H1 (cell line): ENCODE results near the gene FBXL15. TPM values are rescaled to one million over a fixed set of nuclear protein-coding genes. Genes with fewer than 3 reads are reported as not detected.
A peak's percentile ranks its signal among the peaks of the same experiment; 100 is the strongest.

ENCODE experiments used
- BRCA1 ChIP-seq: IDR thresholded peaks from 2 replicates; pipeline ENCODE4 v1.6.1; 2012; ENCODE audit warnings: low read depth, low read length, improper control_type of control experiment
- CBX5 ChIP-seq: fragments of 300-800, 300-1000 bp; sonication (generic); IDR thresholded peaks from 2 replicates; pipeline ENCODE4 v1.7.1; 2016; ENCODE audit warnings: antibody characterized with exemption, low read length, low read depth
- CHD2 ChIP-seq: IDR thresholded peaks from 2 replicates; pipeline ENCODE4 v1.6.1; 2012; ENCODE audit warnings: low read length, improper control_type of control experiment
- EGR1 ChIP-seq: IDR thresholded peaks from 2 replicates; pipeline ENCODE4 v1.6.1; 2011; ENCODE audit warnings: low read depth, low read length, borderline replicate concordance
- EP300 ChIP-seq, 2 experiments: IDR thresholded peaks; 1 replicate in 1 of 2; 2 replicates in 1 of 2; pipeline ENCODE4 v1.6.1; 2011 to 2012; ENCODE audit warnings: low read depth in 2 of 2, low read length in 2 of 2, mild to moderate bottlenecking in 2 of 2, borderline replicate concordance in 1 of 2, inconsistent platforms in 1 of 2, moderate library complexity in 1 of 2
- FOSL1 ChIP-seq: IDR thresholded peaks from 2 replicates; pipeline ENCODE4 v1.6.1; 2011; ENCODE audit warnings: mild to moderate bottlenecking, low read depth, low read length, moderate library complexity; ENCODE audit not compliant: insufficient read depth
- GTF2F1 ChIP-seq: IDR thresholded peaks from 2 replicates; pipeline ENCODE4 v1.6.1; 2012; ENCODE audit warnings: low read depth, low read length, improper control_type of control experiment, borderline replicate concordance
- HDAC2 ChIP-seq, 2 experiments: fragments of 300-600 bp in 1 of 2; sonication (generic) in 1 of 2; IDR thresholded peaks; 2 replicates each; pipeline ENCODE4 v1.6.1; 2011 to 2012; ENCODE audit warnings: low read depth in 2 of 2, low read length in 2 of 2, mild to moderate bottlenecking in 2 of 2, moderate library complexity in 2 of 2, borderline replicate concordance in 1 of 2, inconsistent platforms in 1 of 2
- KDM1A ChIP-seq: fragments of 200-600, 300-600 bp; sonication (generic); IDR thresholded peaks from 2 replicates; pipeline ENCODE4 v1.7.1; 2016; ENCODE audit warnings: mild to moderate bottlenecking, low read length, borderline replicate concordance
- PHF8 ChIP-seq: fragments of 200-600 bp; sonication (generic); conservative IDR thresholded peaks from 2 replicates; pipeline ENCODE4 v1.7.1; 2012; ENCODE audit warnings: low read depth, mild to moderate bottlenecking, inconsistent platforms, low read length, moderate library complexity
- POLR2AphosphoS5 ChIP-seq: IDR thresholded peaks from 2 replicates; pipeline ENCODE4 v1.6.1; 2011; ENCODE audit warnings: low read depth, low read length
- POU5F1 ChIP-seq: IDR thresholded peaks from 2 replicates; pipeline ENCODE4 v1.6.1; 2011; ENCODE audit warnings: low read depth, mild to moderate bottlenecking, low read length, moderate library complexity
- RAD21 ChIP-seq, 2 experiments: IDR thresholded peaks in 1 of 2; conservative IDR thresholded peaks in 1 of 2; 2 replicates each; pipeline ENCODE4 v1.6.1; 2011; ENCODE audit warnings: low read depth in 2 of 2, low read length in 2 of 2, improper control_type of control experiment in 1 of 2, inconsistent platforms in 1 of 2, mild to moderate bottlenecking in 1 of 2, moderate library complexity in 1 of 2
- RXRA ChIP-seq: IDR thresholded peaks from 2 replicates; pipeline ENCODE4 v1.6.1; 2011; ENCODE audit warnings: low read depth, mild to moderate bottlenecking, low read length, moderate library complexity; ENCODE audit not compliant: insufficient read depth
- SIN3A ChIP-seq, 2 experiments: IDR thresholded peaks in 1 of 2; conservative IDR thresholded peaks in 1 of 2; 2 replicates each; pipeline ENCODE4 v1.6.1; 2011 to 2012; ENCODE audit warnings: low read length in 2 of 2, improper control_type of control experiment in 1 of 2, low read depth in 1 of 2, mild to moderate bottlenecking in 1 of 2
- SP1 ChIP-seq: IDR thresholded peaks from 2 replicates; pipeline ENCODE4 v1.6.1; 2011; ENCODE audit warnings: low read depth, low read length
- SP2 ChIP-seq: IDR thresholded peaks from 2 replicates; pipeline ENCODE4 v1.6.1; 2012; ENCODE audit warnings: mild to moderate bottlenecking, low read length, inconsistent platforms
- TAF1 ChIP-seq: IDR thresholded peaks from 2 replicates; pipeline ENCODE4 v1.6.1; 2011; ENCODE audit warnings: mild to moderate bottlenecking, low read depth, low read length
- TBP ChIP-seq: IDR thresholded peaks from 2 replicates; pipeline ENCODE4 v1.6.1; 2011; ENCODE audit warnings: low read depth, low read length, improper control_type of control experiment
- TCF12 ChIP-seq: IDR thresholded peaks from 2 replicates; pipeline ENCODE4 v1.6.1; 2011; ENCODE audit warnings: low read depth, mild to moderate bottlenecking, low read length
- TEAD4 ChIP-seq: IDR thresholded peaks from 2 replicates; pipeline ENCODE4 v1.6.1; 2012; ENCODE audit warnings: low read depth, low read length, inconsistent platforms, mixed read lengths
- polyA plus RNA-seq, 7 experiments: library from polyadenylated mRNA; depleted of rRNA in 3 of 7; stranded (reverse) in 5 of 7; unstranded in 2 of 7; fragments of >200 nt in 5 of 7; fragments of 200-250 nt in 2 of 7; gene quantifications; 1 replicate in 5 of 7; 2 replicates in 1 of 7; 4 replicates in 1 of 7; pipeline versions ENCODE4 v1.2.1 to v1.2.3, GENCODE V29; 2011 to 2013; ENCODE audit warnings: missing spikeins in 2 of 7, mixed read lengths in 2 of 7
- total RNA-seq: library from RNA; stranded (reverse); fragmentation: NEBNext Ultra II Directional; extraction: Animal tissue kit (Norgen Biotek cat#: 25700); gene quantifications from 2 replicates; pipeline ENCODE4 v1.2.1, GENCODE V29; 2021
- TF ChIP-seq, protein P1 (sequence below): IDR thresholded peaks from 2 replicates; pipeline ENCODE4 v1.6.1; 2012; ENCODE audit warnings: inconsistent platforms
- TF ChIP-seq, protein P2 (sequence below): IDR thresholded peaks from 2 replicates; pipeline ENCODE4 v1.6.1; 2011; ENCODE audit warnings: low read length, improper control_type of control experiment

Gene FBXL15
- total and polyA plus RNA-seq, 2 of the 8 experiments (the other 6 are each of a cell fraction or from before 2014, with no cell fraction given), result 11.3 to 22.6 TPM

DNA sequence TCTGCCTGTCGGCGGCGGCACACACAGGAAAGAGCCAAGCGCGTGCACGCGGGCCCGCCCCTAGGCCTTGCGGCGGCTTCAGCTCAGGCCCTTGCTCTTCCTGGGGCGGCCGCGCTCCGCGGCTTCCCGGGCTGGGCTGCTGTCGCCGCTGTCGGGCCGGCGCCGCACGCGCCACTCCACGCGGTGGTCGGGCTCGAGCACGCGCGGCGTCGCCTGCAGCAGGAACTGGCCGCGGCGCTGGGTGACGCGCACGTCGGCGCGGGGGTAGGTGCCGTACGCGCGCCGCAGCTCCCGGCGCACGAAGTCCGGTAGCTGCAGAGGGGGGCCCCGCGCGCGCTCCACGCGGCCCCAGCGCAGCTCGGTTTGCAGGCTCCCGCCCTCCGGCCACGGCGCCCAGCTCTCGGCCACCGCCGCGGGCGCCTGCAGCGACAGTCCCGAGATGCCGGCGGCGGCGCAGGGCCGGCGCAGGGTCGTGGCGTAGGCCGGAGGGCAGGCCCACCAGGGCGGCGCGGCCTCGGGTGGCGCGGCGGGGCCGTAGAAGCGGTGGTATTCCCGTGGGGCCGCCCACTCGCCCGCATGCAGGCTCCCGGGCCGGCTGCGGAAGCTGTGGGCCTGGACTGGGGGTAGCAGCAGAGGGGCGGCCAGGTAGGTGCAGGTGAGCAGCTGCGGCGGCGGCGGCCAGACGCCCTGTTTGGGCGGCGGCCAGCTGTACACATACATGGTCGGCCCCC, 29.9 kb downstream of the FBXL15 start (continued):
- TF ChIP-seq HDAC2 (IDR thresholded peaks at IDR 0.05; ENCODE audit: borderline replicate concordance in 1 of 2, low read depth in 2 of 2, low read length in 2 of 2) (peak in 1 of 2 experiments; percentile 58; a peak in 1 of 4 replicates), EP300 (IDR thresholded peaks at IDR 0.05; ENCODE audit: borderline replicate concordance in 1 of 2, low read depth in 2 of 2, low read length in 2 of 2) (no peak), POU5F1 (no peak), TAF1 (peak; percentile 59; the same call in 1 of the 2 replicates), PHF8 (peak; percentile 2; the same call in 1 of the 2 replicates), RXRA (no peak), POLR2AphosphoS5 (no peak), KDM1A (no peak), TEAD4 (no peak), SP2 (no peak), CHD2 (no peak), CBX5 (no peak), EGR1 (no peak), TCF12 (no peak), RAD21 (IDR thresholded peaks at IDR 0.05 in 1 of 2, conservative IDR thresholded peaks at IDR 0.05 in 1 of 2; ENCODE audit: low read depth in 2 of 2, low read length in 2 of 2) (no peak; a peak in 1 of 4 replicates), SP1 (no peak), FOSL1 (0 out of 2 replicates have a peak, but pooled peaks have one; percentile 4), TBP (no peak), GTF2F1 (no peak), SIN3A (conservative IDR thresholded peaks at IDR 0.05 in 1 of 2, IDR thresholded peaks at IDR 0.05 in 1 of 2; ENCODE audit: low read depth in 1 of 2, low read length in 2 of 2) (peak in 1 of 2 experiments; percentile 66; a peak in 1 of 4 replicates), BRCA1 (no peak)
- TF ChIP-seq, protein P1, sequence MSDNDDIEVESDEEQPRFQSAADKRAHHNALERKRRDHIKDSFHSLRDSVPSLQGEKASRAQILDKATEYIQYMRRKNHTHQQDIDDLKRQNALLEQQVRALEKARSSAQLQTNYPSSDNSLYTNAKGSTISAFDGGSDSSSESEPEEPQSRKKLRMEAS, result peak; percentile 51; the same call in 1 of the 2 replicates
- TF ChIP-seq, protein P2, sequence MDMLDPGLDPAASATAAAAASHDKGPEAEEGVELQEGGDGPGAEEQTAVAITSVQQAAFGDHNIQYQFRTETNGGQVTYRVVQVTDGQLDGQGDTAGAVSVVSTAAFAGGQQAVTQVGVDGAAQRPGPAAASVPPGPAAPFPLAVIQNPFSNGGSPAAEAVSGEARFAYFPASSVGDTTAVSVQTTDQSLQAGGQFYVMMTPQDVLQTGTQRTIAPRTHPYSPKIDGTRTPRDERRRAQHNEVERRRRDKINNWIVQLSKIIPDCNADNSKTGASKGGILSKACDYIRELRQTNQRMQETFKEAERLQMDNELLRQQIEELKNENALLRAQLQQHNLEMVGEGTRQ, result no peak
